Measurements from ENCODE around the gene ABCG5.
A peak's percentile ranks its signal among the peaks of the same experiment; 100 is the strongest.

Gene ABCG5

DNA sequence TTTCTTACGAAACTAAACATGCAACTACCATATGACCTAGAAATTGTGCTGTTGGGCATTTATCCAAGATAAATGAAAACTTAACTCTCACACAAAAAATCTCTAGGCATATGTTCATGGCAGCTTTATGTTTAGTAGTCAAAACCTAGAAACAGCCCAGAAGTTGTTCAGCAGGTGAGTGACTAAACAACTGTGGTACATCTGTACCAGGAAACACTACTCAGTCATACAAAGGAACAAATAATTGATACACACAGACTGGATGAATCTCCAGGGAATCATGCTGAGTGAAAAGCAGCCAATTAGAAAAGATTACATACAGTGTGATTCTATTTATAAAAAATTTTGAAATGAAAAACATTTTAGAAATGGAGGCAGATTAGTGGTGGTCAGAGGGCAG, 35.5 kb downstream of the ABCG5 start:
- DNase-seq = no peak

GRCh38 chr2:43802135-43802534, 36.5 kb downstream of the ABCG5 start:
- no peak for DNase-seq

GRCh38 chr2:43800894-43801293, 37.7 kb downstream of the ABCG5 start:
- no peak for DNase-seq

DNA sequence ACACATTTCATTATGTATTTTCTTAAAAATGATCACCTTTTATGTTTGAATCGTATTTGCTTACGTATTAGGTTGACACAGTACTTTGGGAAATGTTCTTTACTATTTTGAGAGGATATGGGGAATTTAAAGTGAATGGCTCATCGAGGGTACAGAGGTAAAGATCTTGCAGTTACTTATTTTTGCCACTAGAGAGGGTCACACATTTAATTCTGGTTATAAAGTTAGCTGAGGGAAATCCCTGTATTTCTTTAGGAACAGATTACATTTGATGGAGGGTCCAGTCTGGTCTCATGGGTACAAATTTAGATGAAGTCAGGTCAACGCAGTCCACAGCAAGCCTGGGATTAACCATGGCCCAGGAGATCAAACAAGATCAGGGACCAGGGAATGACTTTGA, 40.3 kb downstream of the ABCG5 start:
- no peak for DNase-seq

DNA sequence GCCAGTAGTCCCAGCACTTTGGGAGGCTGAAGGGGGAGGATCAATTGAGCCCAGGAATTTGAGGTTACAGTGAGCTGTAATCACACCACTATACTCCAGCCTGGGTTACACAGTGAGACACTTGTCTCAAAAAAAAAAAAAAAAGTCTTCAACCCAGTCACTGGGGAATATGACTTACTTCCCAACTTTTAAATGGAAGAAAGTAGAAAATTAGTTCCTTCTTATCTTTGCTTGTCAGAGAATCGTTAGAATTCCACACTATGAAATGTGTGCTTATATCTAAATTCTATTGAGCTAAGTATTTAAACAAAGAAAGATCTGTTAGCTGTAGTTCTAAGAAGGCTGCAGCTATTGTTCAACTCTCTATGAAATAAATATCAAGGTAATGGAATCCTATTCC, 42.4 kb downstream of the ABCG5 start:
- DNase-seq = no peak

DNA sequence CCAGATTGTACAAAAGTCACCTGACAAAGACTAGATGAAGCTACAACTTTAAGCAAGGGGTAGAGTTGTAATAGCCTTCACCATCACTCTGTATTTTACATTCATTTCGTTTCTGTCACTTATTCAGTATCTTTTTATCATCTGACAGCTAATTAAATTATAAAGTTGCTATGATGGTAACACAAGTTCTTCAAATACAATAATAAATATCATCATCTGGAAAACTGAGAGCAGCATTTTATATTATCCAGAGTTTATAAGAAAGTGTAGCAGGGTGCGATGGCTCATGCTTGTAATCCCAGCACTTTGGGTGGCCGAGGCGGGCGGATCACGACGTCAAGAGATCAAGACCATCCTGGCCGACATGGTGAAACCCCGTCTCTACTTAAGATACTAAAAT, 43.7 kb downstream of the ABCG5 start:
- DNase-seq = no peak

DNA sequence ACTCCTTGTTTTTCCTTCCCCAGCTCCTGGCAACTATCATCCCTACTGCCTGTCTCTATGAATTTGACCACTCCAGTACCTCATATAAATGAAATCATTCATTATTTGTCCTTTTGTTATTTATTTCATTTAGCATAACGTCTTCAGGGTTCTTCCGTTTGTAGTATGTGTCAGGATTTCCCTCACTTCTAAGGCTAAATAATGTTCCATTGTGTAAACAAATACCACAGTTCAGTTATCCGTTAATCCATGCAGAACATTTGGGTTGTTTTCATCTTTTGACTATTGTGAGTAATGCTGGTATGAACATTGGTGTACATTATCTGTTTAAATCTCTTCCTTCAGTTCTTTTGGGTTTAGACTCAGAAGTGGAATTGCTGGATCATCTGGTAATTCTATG, 46.0 kb downstream of the ABCG5 start:
- DNase-seq = no peak

GRCh38 chr2:43791035-43791765, 47.4 kb downstream of the ABCG5 start:
- DNase-seq = no peak

GRCh38 chr2:43790147-43790546, 48.5 kb downstream of the ABCG5 start:
- no peak for DNase-seq

DNA sequence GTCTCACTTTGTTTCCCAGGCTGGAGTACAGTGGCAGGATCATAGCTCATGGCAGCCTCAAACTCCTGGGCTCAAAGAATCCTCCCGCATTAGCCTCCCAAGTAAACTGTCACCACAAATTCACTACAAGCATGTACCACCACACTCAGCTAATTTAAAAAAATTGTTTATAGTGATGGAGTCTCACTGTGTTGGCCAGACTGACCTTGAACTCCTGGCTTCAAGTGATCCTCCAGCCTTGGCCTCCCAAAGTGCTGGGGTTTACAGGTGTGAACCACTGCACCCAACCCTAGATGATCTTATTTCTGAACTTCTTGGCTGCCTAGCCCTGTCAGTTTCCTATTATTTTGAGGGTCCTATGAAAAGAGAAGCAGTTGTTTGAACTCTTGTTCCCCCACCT, 50.0 kb downstream of the ABCG5 start:
- no peak for DNase-seq

DNA sequence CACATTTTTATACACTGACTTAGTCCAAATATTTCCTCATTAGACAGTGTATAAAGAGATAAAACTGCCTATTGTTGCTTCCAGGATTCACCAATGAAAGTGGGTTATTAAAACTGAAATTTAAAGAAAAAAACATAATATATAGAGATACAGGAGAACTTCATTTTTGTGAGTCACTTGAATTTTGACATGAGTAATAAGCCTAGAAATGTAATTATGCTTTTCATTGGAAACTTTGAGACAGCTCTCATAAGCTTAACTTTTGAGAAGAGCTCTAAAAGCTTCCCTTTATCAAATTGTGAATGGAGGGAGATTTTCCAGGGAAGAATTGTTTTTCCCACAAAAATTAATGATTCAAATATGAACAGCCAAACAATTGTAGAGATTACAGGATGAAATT, 50.7 kb downstream of the ABCG5 start:
- DNase-seq = no peak

GRCh38 chr2:43778233-43778632, 60.4 kb downstream of the ABCG5 start:
- DNase-seq = no peak

DNA sequence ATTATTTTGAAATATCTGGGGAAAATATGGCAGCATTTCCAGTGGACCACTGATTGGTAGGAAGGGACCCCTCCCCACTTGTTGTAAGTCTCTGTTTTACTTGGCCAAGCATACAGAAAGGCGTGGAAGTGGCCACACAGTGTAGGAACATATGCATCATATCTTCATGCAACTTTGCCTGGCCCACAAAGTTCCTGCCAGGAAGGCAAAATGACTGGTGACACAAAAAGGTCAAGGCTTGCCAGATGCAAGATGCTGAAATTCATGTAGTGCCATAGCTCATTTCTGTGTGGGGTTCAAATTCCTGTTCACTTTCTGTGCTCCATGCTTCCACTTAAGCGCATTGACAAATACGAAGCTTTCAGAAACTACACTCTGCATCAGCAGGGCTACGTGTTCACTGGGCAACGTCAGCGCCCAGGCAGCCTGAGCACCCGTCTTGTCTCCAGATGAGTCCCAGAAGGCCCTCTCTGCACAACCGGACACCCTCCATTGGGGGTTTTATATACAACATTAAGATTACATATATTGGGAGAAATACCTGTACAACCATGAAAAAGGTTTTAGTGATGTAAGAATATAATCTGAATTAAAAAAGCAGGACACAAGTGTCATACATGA, 61.2 kb downstream of the ABCG5 start:
- no peak for DNase-seq

DNA sequence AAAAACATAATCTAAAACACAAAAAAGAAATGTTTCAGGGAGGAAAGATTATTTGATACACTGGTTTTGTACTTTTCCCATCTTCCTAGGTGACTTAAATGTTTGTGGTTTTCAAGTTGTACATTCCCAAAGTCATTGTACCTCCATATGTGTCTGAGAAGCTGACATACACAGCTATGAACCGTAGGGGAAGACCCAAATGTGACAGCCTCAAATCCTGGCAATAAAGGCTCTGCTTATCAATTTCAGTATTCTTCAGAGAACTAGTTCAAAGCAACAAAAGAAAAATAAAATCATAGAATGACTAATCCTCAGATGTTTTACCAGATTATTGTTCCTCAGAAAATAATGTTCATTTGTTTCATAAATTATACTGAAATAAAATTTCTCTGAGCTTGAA, 62.3 kb downstream of the ABCG5 start:
- no peak for DNase-seq

DNA sequence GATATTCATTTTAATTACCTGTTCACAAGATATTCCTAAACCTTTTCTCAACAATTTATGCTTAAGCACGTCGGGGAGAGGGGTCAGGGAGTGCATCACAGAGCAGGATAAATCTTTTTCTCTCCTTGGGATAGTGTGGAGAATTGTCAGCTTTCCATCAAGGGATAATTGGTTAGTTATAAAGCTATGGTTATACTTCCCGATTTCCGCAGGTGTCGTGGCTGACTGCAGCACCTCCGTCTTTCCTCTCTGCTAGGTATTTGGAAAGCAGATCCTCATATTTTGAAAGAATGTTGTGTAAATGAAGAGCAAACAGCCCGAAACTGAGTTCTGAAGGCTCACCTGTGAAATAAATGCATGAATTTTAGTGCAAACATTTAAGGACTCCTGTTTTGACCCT, 64.0 kb downstream of the ABCG5 start:
- DNase-seq = no peak

DNA sequence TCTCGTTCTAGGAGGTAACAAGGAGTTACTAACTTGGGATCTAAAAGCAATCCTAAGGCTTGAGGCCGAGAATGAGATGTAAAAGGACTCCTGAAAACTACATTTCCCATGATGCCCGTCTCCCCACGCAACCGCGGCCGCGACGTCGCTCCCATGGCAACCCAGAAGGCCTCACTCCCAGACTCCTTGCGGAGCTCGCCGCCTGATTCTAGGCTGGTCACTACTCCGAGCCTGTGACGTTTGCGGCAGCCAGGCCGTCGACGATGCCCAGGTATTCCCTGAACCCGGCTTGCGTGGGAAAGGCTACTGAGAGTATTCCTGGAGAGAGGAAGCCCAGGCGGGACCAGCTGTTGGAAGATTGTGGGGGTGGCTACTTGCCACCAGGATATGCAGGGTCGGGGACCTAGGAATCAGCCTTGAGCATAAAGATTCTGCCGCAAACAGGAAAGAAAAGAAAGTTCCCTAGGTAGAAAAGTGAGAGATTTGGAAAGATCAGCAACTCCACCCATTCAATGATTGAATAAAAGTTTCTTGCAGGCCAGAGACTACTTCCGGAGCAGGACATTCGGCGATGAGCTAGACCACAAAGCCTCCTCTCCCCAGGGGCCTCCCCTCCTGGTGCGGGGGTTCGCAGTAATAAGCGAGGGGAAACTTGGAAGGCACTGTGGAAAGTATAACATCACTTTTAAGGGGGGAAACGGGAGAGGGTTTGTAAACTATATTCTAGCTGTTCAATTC, 64.6 kb downstream of the ABCG5 start, which contains the start of gene DYNC2LI1:
TSS of gene DYNC2LI1 (plus strand) at position 164 of the 738 bp plus-strand sequence. CDS start at position 264, 100 bp downstream.
- peak; percentile 79 for DNase-seq

DNA sequence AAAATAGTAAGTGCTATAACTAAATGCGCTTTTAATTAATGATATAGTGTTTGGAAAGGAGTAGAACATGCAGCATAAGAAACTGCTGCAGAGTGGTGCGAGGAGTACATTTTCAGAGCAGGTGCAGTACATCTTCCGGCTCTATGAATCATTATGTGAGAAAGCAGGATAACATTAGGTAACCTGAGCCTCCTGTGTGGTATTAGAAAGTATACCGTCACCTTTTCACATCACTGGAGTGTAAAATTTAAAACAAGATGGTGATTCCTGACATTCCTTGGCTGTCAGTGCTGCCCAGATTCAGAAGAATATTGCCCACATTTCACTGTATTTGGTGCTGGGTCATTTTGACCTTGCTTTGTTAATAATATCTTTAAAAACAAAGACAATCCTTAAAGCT, 72.6 kb downstream of the ABCG5 start:
- DNase-seq = no peak

DNA sequence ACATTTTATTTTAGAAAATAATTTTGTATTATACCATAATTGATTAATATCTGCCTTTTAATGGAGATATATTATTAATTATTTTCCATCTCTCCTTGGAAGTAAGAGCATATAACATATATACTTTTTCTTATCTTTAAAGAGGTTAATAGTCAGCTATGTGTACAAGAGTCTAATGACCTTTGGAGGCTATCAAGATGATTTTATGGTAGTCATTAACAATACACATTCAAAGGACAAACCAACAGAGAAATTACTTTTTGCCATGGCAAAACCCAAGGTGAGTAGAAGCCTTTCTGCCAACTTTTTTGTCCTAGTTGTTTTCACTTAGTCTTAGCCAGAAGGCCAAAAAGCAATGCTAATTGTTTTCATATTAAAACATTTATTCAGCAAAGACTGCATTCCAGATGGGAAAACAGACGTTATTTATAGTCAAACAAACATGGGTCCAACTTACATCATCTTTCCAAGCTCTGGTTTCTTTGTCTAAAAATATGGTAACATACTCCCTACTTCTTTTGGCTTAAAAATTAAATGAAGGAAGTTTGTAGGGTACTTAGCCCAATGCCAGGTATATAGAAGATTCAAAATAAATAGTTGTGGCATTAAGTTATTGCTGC, 74.4 kb downstream of the ABCG5 start:
- DNase-seq = no peak

DNA sequence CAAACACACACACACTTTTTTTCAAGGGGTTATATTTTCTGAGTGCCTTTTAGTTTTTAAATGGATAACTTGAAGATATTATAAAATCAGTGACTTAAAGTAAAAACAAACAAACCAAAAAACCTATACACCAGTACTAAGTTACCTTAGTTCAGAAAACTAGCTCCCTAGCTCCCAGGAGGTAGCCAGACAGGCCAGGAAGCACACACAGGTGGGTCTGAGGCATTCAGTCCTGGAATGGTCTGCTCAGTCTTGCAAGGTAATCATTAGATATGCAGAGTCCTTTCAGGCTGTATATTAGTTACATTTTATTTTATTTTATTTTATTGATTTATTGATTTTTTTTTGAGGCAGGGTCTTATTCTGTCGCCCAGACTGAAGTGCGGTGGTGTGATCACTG, 75.5 kb downstream of the ABCG5 start:
- no peak for DNase-seq
